Measurements from ENCODE around the gene STYK1. TPM values are rescaled to one million over a fixed set of nuclear protein-coding genes. Genes with fewer than 3 reads are reported as not detected.

STYK1 gene
- total and polyA plus RNA-seq, 7 donors, result 0.16 to 14.1 (median 3.7) TPM; not detected in 1

DNA sequence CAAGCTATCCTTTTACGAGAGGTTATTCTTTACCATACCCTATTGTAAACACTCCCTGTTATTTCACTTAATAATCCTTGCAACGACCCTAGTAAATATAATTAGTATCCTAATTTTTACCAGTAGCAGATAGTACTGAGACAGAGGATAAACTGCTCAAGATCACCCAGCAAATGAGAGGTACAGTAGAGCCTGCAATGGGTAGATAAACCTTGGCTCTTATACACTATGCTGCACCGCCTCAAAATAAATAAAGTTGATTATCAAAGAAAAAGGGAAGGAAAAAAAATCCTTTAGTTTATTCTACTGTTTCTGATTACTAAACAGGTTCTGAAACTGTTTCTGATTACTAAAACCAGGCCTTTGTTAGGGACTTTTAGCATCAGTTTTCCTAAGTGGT is 26.7 kb upstream of the STYK1 start:
- Histone ChIP-seq H3K27ac (no peak overlapping the region), H3K36me3 (peaks cover 40 to 89% (median 42%) of the 10 kb centered on the region in 4 donors), H3K4me3 (no peak overlapping the region), H3K4me1 (peaks cover 0 to 8% (median 4%) of the 10 kb centered on the region in 4 donors), H3K27me3 (no peaks in the 10 kb centered on the region), H3K9me3 (no peaks in the 10 kb centered on the region)
- TF ChIP-seq EP300 (IDR thresholded peaks at IDR 0.05), result no peak
- TF ChIP-seq POLR2AphosphoS5 (IDR thresholded peaks at IDR 0.05), result no peak
- TF ChIP-seq, protein P1, sequence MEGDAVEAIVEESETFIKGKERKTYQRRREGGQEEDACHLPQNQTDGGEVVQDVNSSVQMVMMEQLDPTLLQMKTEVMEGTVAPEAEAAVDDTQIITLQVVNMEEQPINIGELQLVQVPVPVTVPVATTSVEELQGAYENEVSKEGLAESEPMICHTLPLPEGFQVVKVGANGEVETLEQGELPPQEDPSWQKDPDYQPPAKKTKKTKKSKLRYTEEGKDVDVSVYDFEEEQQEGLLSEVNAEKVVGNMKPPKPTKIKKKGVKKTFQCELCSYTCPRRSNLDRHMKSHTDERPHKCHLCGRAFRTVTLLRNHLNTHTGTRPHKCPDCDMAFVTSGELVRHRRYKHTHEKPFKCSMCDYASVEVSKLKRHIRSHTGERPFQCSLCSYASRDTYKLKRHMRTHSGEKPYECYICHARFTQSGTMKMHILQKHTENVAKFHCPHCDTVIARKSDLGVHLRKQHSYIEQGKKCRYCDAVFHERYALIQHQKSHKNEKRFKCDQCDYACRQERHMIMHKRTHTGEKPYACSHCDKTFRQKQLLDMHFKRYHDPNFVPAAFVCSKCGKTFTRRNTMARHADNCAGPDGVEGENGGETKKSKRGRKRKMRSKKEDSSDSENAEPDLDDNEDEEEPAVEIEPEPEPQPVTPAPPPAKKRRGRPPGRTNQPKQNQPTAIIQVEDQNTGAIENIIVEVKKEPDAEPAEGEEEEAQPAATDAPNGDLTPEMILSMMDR (IDR thresholded peaks at IDR 0.05), result no peak
- no peak for TF ChIP-seq POLR2A (IDR thresholded peaks at IDR 0.05)
- no peak for DNase-seq
- intact Hi-C loops (cut with DNase I), result no loop called here
- WGBS, 2 donors, result 70 to 82% methylated on average over 3 of the region's 3 CpGs

DNA sequence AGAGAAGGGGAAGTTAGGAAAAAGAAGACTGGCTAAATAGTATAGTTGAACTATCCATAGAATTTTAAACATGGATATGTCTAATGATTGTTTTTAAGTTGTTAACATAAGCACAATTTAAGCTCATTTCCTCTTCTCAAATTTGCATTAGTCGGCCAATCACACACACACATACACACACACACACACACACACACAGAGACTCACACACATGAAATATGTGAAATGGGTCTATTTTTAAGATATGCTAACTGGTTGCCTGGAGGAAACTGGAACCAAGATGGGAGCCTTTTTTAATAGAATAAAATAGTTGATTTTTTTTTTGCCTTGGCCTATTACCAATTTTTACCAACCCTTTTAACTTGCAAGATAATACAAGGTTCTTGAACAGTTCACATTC is 24.0 kb upstream of the STYK1 start:
- Histone ChIP-seq H3K36me3 (peaks cover 27 to 73% (median 36%) of the 10 kb centered on the region in 4 donors), H3K4me3 (no peak overlapping the region), H3K4me1 (no peaks in the 10 kb centered on the region), H3K27me3 (no peaks in the 10 kb centered on the region), H3K9me3 (no peaks in the 10 kb centered on the region), H3K27ac (no peak overlapping the region)
- intact Hi-C loops (cut with DNase I), result no loop called here
- no peak for TF ChIP-seq POLR2A (IDR thresholded peaks at IDR 0.05)
- WGBS, 2 donors, result 95 to 98% methylated on average over 1 of the region's 1 CpG
- no peak for DNase-seq

GRCh38 chr12:10697156-10697555 is 23.3 kb upstream of the STYK1 start:
- Histone ChIP-seq H3K27me3 (no peaks in the 10 kb centered on the region), H3K4me3 (no peak overlapping the region), H3K4me1 (no peaks in the 10 kb centered on the region), H3K36me3 (peaks cover 27 to 66% (median 34%) of the 10 kb centered on the region in 4 donors), H3K9me3 (no peaks in the 10 kb centered on the region), H3K27ac (no peak overlapping the region)
- DNase-seq, result no peak
- TF ChIP-seq POLR2A (IDR thresholded peaks at IDR 0.05) (no peak), POLR2AphosphoS5 (IDR thresholded peaks at IDR 0.05) (no peak), EP300 (IDR thresholded peaks at IDR 0.05) (no peak)
- TF ChIP-seq, protein P1 (IDR thresholded peaks at IDR 0.05), result no peak
- 97 to 99% methylated on average over 2 of the region's 2 CpGs for WGBS, 2 donors
- intact Hi-C loops (cut with DNase I), result no loop called here

GRCh38 chr12:10690906-10691305 is 17.1 kb upstream of the STYK1 start:
- TF ChIP-seq POLR2AphosphoS5 (IDR thresholded peaks at IDR 0.05) (no peak), EP300 (IDR thresholded peaks at IDR 0.05) (no peak), POLR2A (IDR thresholded peaks at IDR 0.05) (no peak)
- TF ChIP-seq, protein P1 (IDR thresholded peaks at IDR 0.05), result no peak
- no peaks in the 10 kb centered on the region for H3K27me3 ChIP-seq
- H3K9me3 ChIP-seq, result no peaks in the 10 kb centered on the region
- WGBS, 2 donors, result 97 to 99% methylated on average over 2 of the region's 2 CpGs
- H3K4me1 ChIP-seq, result no peaks in the 10 kb centered on the region
- intact Hi-C loops (cut with DNase I), result no loop called here
- no peak for DNase-seq
- H3K27ac ChIP-seq, result no peak overlapping the region
- peaks cover 0 to 10% (median 0%) of the 10 kb centered on the region in 4 donors for H3K36me3 ChIP-seq
- H3K4me3 ChIP-seq, result no peak overlapping the region

DNA sequence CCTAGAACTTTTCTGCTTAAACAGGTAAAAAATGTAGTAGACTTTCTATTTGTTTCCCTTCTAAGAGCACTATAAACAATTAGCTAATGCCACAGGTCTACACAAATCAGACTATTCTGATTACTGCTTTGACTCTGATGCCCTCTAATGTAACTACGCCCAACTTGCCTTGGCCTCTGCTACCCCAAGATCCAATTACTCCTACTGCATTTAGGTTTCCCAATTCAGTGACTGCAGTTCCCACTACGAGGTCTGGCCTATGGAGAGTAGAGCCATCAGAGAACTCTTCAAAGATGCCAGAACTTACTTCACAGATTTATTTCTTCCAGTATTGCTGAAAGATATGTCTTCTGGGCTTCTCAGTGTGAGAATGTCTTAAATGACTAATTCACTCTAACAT is 15.3 kb upstream of the STYK1 start:
- Histone ChIP-seq H3K4me3 (no peak overlapping the region), H3K27me3 (no peaks in the 10 kb centered on the region), H3K36me3 (peaks cover 0 to 7% (median 0%) of the 10 kb centered on the region in 4 donors), H3K27ac (no peak overlapping the region), H3K4me1 (no peaks in the 10 kb centered on the region), H3K9me3 (no peaks in the 10 kb centered on the region)
- DNase-seq, result no peak
- intact Hi-C loops (cut with DNase I), result no loop called here
- TF ChIP-seq POLR2AphosphoS5 (IDR thresholded peaks at IDR 0.05) (no peak), POLR2A (IDR thresholded peaks at IDR 0.05) (no peak), EP300 (IDR thresholded peaks at IDR 0.05) (no peak)
- TF ChIP-seq, protein P1 (IDR thresholded peaks at IDR 0.05), result no peak
- 92 to 96% methylated on average over 2 of the region's 2 CpGs for WGBS, 2 donors
